GM12878 (cell line): Measurements from ENCODE around the gene ARPC5L. TPM values are rescaled to one million over a fixed set of nuclear protein-coding genes. Genes with fewer than 3 reads are reported as not detected.

ENCODE experiments used
- ATAC-seq: fragments of 200-7000 bp; cut with Tn5 transposase; 3 replicates; pipeline ENCODE4 v1.9.1; 2020; ENCODE audit warnings: mild to moderate bottlenecking, moderate library complexity
- BruUV-seq: library from RNA; stranded (reverse); fragments of 400-500 nt; replicated peaks from 2 replicates; lab custom pipeline; 2021; lab: Mats Ljungman, UMichigan
- CTCF ChIA-PET: fragments of 300-600 bp; sonication (Branson Sonifier 250); formaldehyde crosslinking; extraction: SDS; loops from one replicate; lab custom pipeline; 2021; ENCODE audit warnings: inconsistent platforms; lab: Yijun Ruan, JAX
- POLR2A ChIA-PET: fragments of 350-600 bp; formaldehyde crosslinking; extraction: SDS; loops from one replicate; lab custom pipeline; 2021; ENCODE audit warnings: inconsistent platforms; lab: Charles Lee
- RAD21 ChIA-PET: fragments of 300-600 bp; sonication (Branson Sonifier 250); formaldehyde crosslinking; loops from one replicate; lab custom pipeline; 2023; ENCODE audit warnings: antibody characterized with exemption; ENCODE audit not compliant: unreplicated experiment; lab: Charles Lee
- SMC1A ChIA-PET: fragments of 300-600 bp; sonication (Branson Sonifier 250); formaldehyde crosslinking; loops from one replicate; lab custom pipeline; 2023; ENCODE audit not compliant: unreplicated experiment, uncharacterized antibody; lab: Charles Lee
- DNase-seq: peaks from one replicate; pipeline ENCODE4 v3.0.0-alpha.2; 2011; ENCODE audit warnings: low read depth, low spot score
- FAIRE-seq: peaks from 3 replicates; lab custom pipeline; 2011; peaks lifted over from hg19 to GRCh38; lab: Jason Lieb, UNC
- H2AFZ ChIP-seq: 2 replicates; pipeline ENCODE4 v1.6.0; 2011; ENCODE audit warnings: low read depth, low read length, control low read depth; ENCODE audit not compliant: control insufficient read depth
- H3K27ac ChIP-seq: 2 replicates; pipeline ENCODE4 v1.5.1; 2011; ENCODE audit warnings: control low read depth; ENCODE audit not compliant: control insufficient read depth, insufficient read depth
- H3K27me3 ChIP-seq, 2 experiments: replicated peaks in 1 of 2; 2 replicates each; pipeline versions ENCODE4 v1.6.0 to v1.6.1; 2011; ENCODE audit warnings: low read length in 1 of 2; ENCODE audit not compliant: control insufficient read depth in 2 of 2, insufficient read depth in 2 of 2
- H3K36me3 ChIP-seq, 2 experiments: 2 replicates each; pipeline ENCODE4 v1.5.1; 2011; ENCODE audit warnings: low read length in 1 of 2; ENCODE audit not compliant: control insufficient read depth in 2 of 2, insufficient read depth in 2 of 2
- H3K4me1 ChIP-seq: 2 replicates; pipeline ENCODE4 v1.6.1; 2011; ENCODE audit warnings: mild to moderate bottlenecking, low read length, moderate library complexity, mixed read lengths; ENCODE audit not compliant: control insufficient read depth, insufficient read depth
- H3K4me2 ChIP-seq: 2 replicates; pipeline ENCODE4 v1.6.0; 2011; ENCODE audit warnings: control low read depth; ENCODE audit not compliant: control insufficient read depth, insufficient read depth
- H3K4me3 ChIP-seq: fragments of 200-600 bp; sonication (generic); 2 replicates; pipeline ENCODE4 v1.5.1; 2016
- H3K79me2 ChIP-seq: 2 replicates; pipeline ENCODE4 v1.6.0; 2011; ENCODE audit warnings: low read length; ENCODE audit not compliant: control insufficient read depth, insufficient read depth
- H3K9ac ChIP-seq: 2 replicates; pipeline ENCODE4 v1.8.0; 2011; ENCODE audit warnings: low read length, control low read depth, mixed read lengths; ENCODE audit not compliant: control insufficient read depth, insufficient read depth
- H3K9me3 ChIP-seq: replicated peaks from 3 replicates; pipeline ENCODE4 v1.5.1; 2011; ENCODE audit warnings: mild to moderate bottlenecking, low read length; ENCODE audit not compliant: control insufficient read depth, insufficient read depth
- H4K20me1 ChIP-seq: 2 replicates; pipeline ENCODE4 v1.6.0; 2011; ENCODE audit not compliant: control insufficient read depth, insufficient read depth
- MLLT1 ChIP-seq: fragments of 450-650 bp; IDR thresholded peaks from 2 replicates; pipeline ENCODE4 v1.6.1; 2016; ENCODE audit warnings: mild to moderate bottlenecking
- MTA3 ChIP-seq: IDR thresholded peaks from 2 replicates; pipeline ENCODE4 v1.6.1; 2012; ENCODE audit warnings: low read length, inconsistent platforms, borderline replicate concordance
- MYB ChIP-seq: fragments of 150-350 bp; IDR thresholded peaks from 2 replicates; pipeline ENCODE4 v1.6.1; 2014; ENCODE audit warnings: mild to moderate bottlenecking, low read depth, low read length, borderline replicate concordance
- NRF1 ChIP-seq: conservative IDR thresholded peaks from 2 replicates; pipeline ENCODE4 v1.6.1; 2011; ENCODE audit warnings: mild to moderate bottlenecking, low read depth, low read length, improper control_type of control experiment
- POLR2A ChIP-seq: IDR thresholded peaks from 2 replicates; pipeline ENCODE4 v1.6.1; 2011; ENCODE audit warnings: low read depth, mild to moderate bottlenecking, low read length
- SIX5 ChIP-seq: IDR thresholded peaks from 2 replicates; pipeline ENCODE4 v1.6.1; 2011; ENCODE audit warnings: mild to moderate bottlenecking, low read depth, low read length, moderate library complexity; ENCODE audit not compliant: severe bottlenecking
- ZBTB40 ChIP-seq: fragments of 450-650 bp; IDR thresholded peaks from 2 replicates; pipeline ENCODE4 v1.6.1; 2016; ENCODE audit warnings: mild to moderate bottlenecking, moderate library complexity, borderline replicate concordance
- WGBS: methylation state at CpG from one replicate; pipeline ENCODE4 v1.1.6; 2016; ENCODE audit warnings: low lambda C conversion rate; ENCODE audit not compliant: insufficient replicate concordance, insufficient coverage; ENCODE audit errors: missing lambda C conversion rate; 5-methylcytosine and 5-hydroxymethylcytosine counted together
- in situ Hi-C: fragments of 300-500 bp; cut with MboI; formaldehyde crosslinking; loops from 9 replicates; pipeline ENCODE4 v1.14.3; 2018; ENCODE audit warnings: mixed read lengths
- intact Hi-C: fragments of 100-400 bp; cut with micrococcal nuclease; formaldehyde crosslinking; loops from one replicate; pipeline ENCODE4 v1.14.2; 2022; ENCODE audit not compliant: unreplicated experiment
- polyA plus RNA-seq, 11 experiments: library from polyadenylated mRNA; depleted of rRNA in 4 of 11; unstranded in 6 of 11; stranded (reverse) in 5 of 11; fragments of >200 nt; fragmentation: Nextera tagmentation in 4 of 11; fragmentation: Illumina TruSeq in 1 of 11; extraction: Ambion mirVana in 4 of 11; extraction: Trizol in 1 of 11; gene quantifications; 1 replicate in 1 of 11; 2 replicates in 10 of 11; pipeline versions ENCODE4 v1.2.1 to v1.2.3, GENCODE V29; 2011 to 2016; ENCODE audit warnings: inconsistent platforms in 2 of 11, missing spikeins in 2 of 11, low read depth in 1 of 11
- total RNA-seq, 4 experiments: library from RNA; depleted of rRNA in 3 of 4; stranded (reverse); fragments of >200 nt in 3 of 4; fragmentation: Illumina TruSeq in 1 of 4; extraction: Trizol in 1 of 4; gene quantifications; 2 replicates each; pipeline versions ENCODE4 v1.2.1 to v1.2.3, GENCODE V29; 2013 to 2021

ARPC5L gene
- total and polyA plus RNA-seq, 10 of the 15 experiments (the other 5 are each of a cell fraction or from before 2014, with no cell fraction given) = 42.3 to 207 (median 104) TPM

- TF ChIP-seq NRF1 (no peak), MLLT1 (no peak)
Observed at GRCh38 chr9:124887832-124888231, 25.9 kb downstream of the ARPC5L start (continued).

GRCh38 chr9:124889006-124889405 is 27.1 kb downstream of the ARPC5L start:
- Histone ChIP-seq H3K4me3 (no peak overlapping the region), H3K27ac (no peak overlapping the region), H3K9ac (no peak overlapping the region), H3K4me2 (no peak overlapping the region), H3K4me1 (no peaks in the 10 kb centered on the region), H2AFZ (no peak overlapping the region), H3K9me3 (no peaks in the 10 kb centered on the region), H3K79me2 (no peaks in the 10 kb centered on the region), H3K36me3 (peaks cover 23 to 31% of the 10 kb centered on the region in 2 experiments), H4K20me1 (no peaks in the 10 kb centered on the region), H3K27me3 (no peaks in the 10 kb centered on the region)
- no peak for TF ChIP-seq MYB
- no peak for TF ChIP-seq SIX5
- no peak for TF ChIP-seq POLR2A
- TF ChIP-seq MTA3 = no peak
- TF ChIP-seq ZBTB40 = no peak
- no peak for FAIRE-seq
- POLR2A ChIA-PET = no interaction called here
- intact Hi-C loops (no loop called here), in situ Hi-C loops (no loop called here)
- CTCF ChIA-PET = interaction anchor here (0.9 to 6.3 kb wide), 2 partner anchors 35 to 116 kb away, joined by 3 to 45 read pairs; partner anchors contain the start of gene WDR38
- SMC1A ChIA-PET = no interaction called here
- no TSS peak for BruUV-seq
- no peak for DNase-seq
- 95% methylated on average over 13 of the region's 13 CpGs for WGBS
- ATAC-seq = no peak
- RAD21 ChIA-PET = no interaction called here
